K562 (cell line): ENCODE measurements around the gene ZNF296. TPM values are rescaled to one million over a fixed set of nuclear protein-coding genes. Genes with fewer than 3 reads are reported as not detected.

Experiments
- DEAF1 ChIP-seq: fragments of 450-650 bp; formaldehyde crosslinking; IDR thresholded peaks from 2 replicates; pipeline ENCODE4 v1.4.0; 2020; ENCODE audit warnings: mild to moderate bottlenecking, moderate library complexity
- HDAC2 ChIP-seq: fragments of 450-650 bp; IDR thresholded peaks from 2 replicates; pipeline ENCODE4 v1.6.1; 2016; ENCODE audit warnings: mild to moderate bottlenecking
- IRF2 ChIP-seq: sonication (generic); formaldehyde crosslinking; IDR thresholded peaks from 2 replicates; pipeline ENCODE4 v1.8.1; 2022; ENCODE audit warnings: mild to moderate bottlenecking, missing genetic modification reagents
- NR4A1 ChIP-seq, 2 experiments: fragments of 250-450 bp in 1 of 2; fragments of 450-650 bp in 1 of 2; sonication (Bioruptor Pico) in 1 of 2; IDR thresholded peaks; 2 replicates each; pipeline versions ENCODE4 v1.4.0 to v1.6.1; 2016 to 2020; ENCODE audit warnings: mild to moderate bottlenecking in 2 of 2, missing compliant biosample characterization in 1 of 2, missing genetic modification characterization in 1 of 2, moderate library complexity in 1 of 2
- SNRNP70 ChIP-seq: fragments of 200-400 bp; formaldehyde crosslinking; optimal IDR thresholded peaks from 2 replicates; pipeline ENCODE3; 2017; ENCODE audit warnings: low read depth, low read length
- SP2 ChIP-seq: IDR thresholded peaks from 2 replicates; pipeline ENCODE4 v1.6.1; 2011; ENCODE audit warnings: mild to moderate bottlenecking, low read depth, low read length, moderate library complexity; ENCODE audit not compliant: poor library complexity, severe bottlenecking; ENCODE audit errors: extremely low read depth
- ZNF592 ChIP-seq: fragments of 450-650 bp; IDR thresholded peaks from 2 replicates; pipeline ENCODE4 v1.6.1; 2017; ENCODE audit warnings: antibody characterized with exemption, mild to moderate bottlenecking
- polyA plus RNA-seq, 8 experiments: library from polyadenylated mRNA; depleted of rRNA in 4 of 8; stranded (reverse) in 5 of 8; unstranded in 3 of 8; fragments of >200 nt; fragmentation: Nextera tagmentation in 2 of 8; fragmentation: Illumina TruSeq in 1 of 8; extraction: Ambion mirVana in 2 of 8; extraction: Trizol in 1 of 8; gene quantifications; 2 replicates each; pipeline versions ENCODE4 v1.2.1 to v1.2.3, GENCODE V29; 2011 to 2014; ENCODE audit warnings: inconsistent platforms in 1 of 8, missing spikeins in 1 of 8
- total RNA-seq, 7 experiments: library from RNA; depleted of rRNA in 6 of 7; stranded (reverse); fragments of >200 nt in 6 of 7; fragmentation: Illumina TruSeq in 2 of 7; extraction: Trizol in 2 of 7; gene quantifications; 2 replicates each; pipeline versions ENCODE4 v1.2.1 to v1.2.3, GENCODE V29; 2011 to 2021; ENCODE audit warnings: low replicate concordance in 1 of 7
- TF ChIP-seq, protein P1 (sequence below): fragments of 450-650 bp; formaldehyde crosslinking; IDR thresholded peaks from 2 replicates; pipeline ENCODE4 v1.4.0; 2020; ENCODE audit warnings: mild to moderate bottlenecking, mixed read lengths
- TF ChIP-seq, protein P2 (sequence below), 2 experiments: IDR thresholded peaks; 2 replicates each; pipeline ENCODE4 v1.6.1; 2011; ENCODE audit warnings: borderline replicate concordance in 1 of 2, control low read depth in 1 of 2, low read depth in 1 of 2, low read length in 1 of 2, mild to moderate bottlenecking in 1 of 2, mixed read lengths in 1 of 2, moderate library complexity in 1 of 2; ENCODE audit not compliant: insufficient read depth in 1 of 2, insufficient read length in 1 of 2, poor library complexity in 1 of 2, severe bottlenecking in 1 of 2; ENCODE audit errors: extremely low read depth in 1 of 2
- TF ChIP-seq, protein P3 (sequence below), 2 experiments: fragments of 450-650 bp in 1 of 2; IDR thresholded peaks; 2 replicates each; pipeline ENCODE4 v1.6.1; 2011 to 2017; ENCODE audit warnings: low read depth in 2 of 2, antibody characterized with exemption in 1 of 2, borderline replicate concordance in 1 of 2, low read length in 1 of 2, mild to moderate bottlenecking in 1 of 2, mixed read lengths in 1 of 2; ENCODE audit not compliant: control insufficient read depth in 1 of 2

ZNF296 gene
- total and polyA plus RNA-seq, 9 of the 15 experiments (the other 6 are each of a cell fraction or from before 2014, with no cell fraction given), result 0.03 to 8.8 (median 0.47) TPM; not detected in 1

DNA sequence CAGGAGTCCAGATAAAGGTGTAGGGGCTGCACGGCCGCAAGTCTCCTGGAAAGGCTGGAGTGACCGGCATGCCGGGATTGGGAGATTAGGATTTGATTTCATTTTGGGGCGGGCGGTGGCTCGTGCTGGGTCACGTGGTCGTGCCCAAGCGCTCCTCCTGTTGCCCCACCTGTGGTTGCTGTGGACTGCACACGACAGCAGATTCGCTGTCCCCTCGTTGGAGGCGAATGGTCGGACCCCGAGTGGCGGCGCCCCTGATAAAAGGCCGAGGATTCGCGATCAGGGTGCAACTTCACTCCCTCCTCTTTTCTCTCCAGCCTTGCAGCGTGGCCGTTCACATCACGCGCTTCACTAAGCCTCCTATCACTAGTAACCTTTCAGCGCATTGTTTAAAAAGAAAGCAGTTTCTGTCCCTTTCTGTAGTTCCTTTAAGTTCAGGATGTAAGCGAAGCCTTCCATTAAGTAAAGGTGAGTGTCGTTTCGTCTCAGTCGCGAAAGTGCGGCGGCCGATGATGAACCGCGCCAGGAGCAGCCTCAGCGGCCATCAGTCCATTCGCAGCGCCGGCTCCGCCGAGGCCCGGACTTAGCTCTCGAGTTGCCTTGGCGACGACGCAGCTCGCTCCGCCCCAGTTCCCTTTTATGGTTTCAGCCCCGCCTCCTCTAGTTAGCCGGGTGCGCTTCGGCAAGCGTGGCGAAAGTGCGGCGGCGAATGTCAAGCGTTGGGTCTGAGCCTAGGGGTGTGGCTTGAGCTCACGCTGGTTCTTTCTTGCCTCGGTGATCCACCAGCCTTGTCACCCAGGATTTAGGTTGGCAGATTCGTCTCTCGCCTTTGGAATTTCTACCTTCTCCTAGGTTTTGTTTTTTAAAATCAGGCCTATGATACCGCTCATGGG, 15.0 kb upstream of the ZNF296 start (continued):
- TF ChIP-seq, protein P1, sequence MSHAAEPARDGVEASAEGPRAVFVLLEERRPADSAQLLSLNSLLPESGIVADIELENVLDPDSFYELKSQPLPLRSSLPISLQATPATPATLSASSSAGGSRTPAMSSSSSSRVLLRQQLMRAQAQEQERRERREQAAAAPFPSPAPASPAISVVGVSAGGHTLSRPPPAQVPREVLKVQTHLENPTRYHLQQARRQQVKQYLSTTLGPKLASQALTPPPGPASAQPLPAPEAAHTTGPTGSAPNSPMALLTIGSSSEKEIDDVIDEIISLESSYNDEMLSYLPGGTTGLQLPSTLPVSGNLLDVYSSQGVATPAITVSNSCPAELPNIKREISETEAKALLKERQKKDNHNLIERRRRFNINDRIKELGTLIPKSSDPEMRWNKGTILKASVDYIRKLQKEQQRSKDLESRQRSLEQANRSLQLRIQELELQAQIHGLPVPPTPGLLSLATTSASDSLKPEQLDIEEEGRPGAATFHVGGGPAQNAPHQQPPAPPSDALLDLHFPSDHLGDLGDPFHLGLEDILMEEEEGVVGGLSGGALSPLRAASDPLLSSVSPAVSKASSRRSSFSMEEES, result peak; percentile 81
- TF ChIP-seq, protein P2, sequence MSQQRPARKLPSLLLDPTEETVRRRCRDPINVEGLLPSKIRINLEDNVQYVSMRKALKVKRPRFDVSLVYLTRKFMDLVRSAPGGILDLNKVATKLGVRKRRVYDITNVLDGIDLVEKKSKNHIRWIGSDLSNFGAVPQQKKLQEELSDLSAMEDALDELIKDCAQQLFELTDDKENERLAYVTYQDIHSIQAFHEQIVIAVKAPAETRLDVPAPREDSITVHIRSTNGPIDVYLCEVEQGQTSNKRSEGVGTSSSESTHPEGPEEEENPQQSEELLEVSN (IDR thresholded peaks at IDR 0.05; ENCODE audit: borderline replicate concordance in 1 of 2, extremely low read depth in 1 of 2, insufficient read depth in 1 of 2, insufficient read length in 1 of 2, low read depth in 1 of 2, low read length in 1 of 2, poor library complexity in 1 of 2, severe bottlenecking in 1 of 2), result peak in 1 of 2 experiments; percentile 29
- TF ChIP-seq, protein P3, sequence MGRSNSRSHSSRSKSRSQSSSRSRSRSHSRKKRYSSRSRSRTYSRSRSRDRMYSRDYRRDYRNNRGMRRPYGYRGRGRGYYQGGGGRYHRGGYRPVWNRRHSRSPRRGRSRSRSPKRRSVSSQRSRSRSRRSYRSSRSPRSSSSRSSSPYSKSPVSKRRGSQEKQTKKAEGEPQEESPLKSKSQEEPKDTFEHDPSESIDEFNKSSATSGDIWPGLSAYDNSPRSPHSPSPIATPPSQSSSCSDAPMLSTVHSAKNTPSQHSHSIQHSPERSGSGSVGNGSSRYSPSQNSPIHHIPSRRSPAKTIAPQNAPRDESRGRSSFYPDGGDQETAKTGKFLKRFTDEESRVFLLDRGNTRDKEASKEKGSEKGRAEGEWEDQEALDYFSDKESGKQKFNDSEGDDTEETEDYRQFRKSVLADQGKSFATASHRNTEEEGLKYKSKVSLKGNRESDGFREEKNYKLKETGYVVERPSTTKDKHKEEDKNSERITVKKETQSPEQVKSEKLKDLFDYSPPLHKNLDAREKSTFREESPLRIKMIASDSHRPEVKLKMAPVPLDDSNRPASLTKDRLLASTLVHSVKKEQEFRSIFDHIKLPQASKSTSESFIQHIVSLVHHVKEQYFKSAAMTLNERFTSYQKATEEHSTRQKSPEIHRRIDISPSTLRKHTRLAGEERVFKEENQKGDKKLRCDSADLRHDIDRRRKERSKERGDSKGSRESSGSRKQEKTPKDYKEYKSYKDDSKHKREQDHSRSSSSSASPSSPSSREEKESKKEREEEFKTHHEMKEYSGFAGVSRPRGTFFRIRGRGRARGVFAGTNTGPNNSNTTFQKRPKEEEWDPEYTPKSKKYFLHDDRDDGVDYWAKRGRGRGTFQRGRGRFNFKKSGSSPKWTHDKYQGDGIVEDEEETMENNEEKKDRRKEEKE (IDR thresholded peaks at IDR 0.05; ENCODE audit: borderline replicate concordance in 1 of 2, control insufficient read depth in 1 of 2, low read depth in 2 of 2, low read length in 1 of 2), result no peak
- TF ChIP-seq SNRNP70 (no peak), ZNF592 (no peak), IRF2 (CRISPR knock-in tag) (no peak), SP2 (no peak), HDAC2 (no peak), DEAF1 (CRISPR knock-in tag) (no peak), NR4A1 (CRISPR knock-in tag; IDR thresholded peaks at IDR 0.05) (no peak), NR4A1 (tag; IDR thresholded peaks at IDR 0.05) (no peak)
